ENCODE data around the gene CDH4.

DNA sequence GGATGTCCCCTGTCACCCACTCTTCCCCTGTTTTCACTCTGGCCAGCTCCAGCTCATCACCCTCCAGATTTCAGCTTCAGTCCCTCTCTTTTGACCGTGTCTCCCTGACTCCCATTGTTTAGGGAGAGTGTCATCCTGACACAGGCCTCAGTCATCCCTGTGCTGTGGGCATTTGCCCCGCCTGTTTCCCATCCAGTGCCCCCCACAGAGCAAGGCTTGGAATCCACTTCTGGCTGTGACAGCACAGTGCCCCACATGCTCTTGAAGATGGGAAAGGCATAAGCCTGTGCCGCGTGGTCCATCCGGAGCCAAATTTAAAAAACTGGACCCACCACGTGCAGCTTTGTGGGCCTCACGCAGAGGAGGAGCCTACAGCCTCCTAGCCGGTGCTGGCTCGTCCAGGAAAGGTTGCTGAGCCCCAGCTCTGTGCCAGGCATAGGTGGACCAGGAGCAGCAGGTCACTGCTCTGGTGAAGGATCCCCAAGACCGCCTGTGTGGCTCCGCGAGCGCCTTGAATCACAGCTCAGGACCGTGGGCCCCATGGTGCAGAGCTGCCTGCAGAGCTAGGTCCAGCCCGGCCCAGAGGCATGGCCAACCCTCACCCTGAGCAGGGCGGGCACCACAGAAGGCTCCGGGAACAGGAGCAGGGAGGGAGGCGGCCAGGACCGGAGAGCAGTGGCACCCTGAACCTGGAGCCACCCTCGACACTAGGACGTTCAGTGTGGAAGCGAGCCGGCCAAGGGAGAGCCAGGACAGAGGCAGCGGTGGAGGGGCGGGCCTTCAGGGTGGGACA is 172.8 kb downstream of the CDH4 start:
- TF ChIP-seq POLR2A (IDR thresholded peaks at IDR 0.05) (no peak), CTCF (IDR thresholded peaks at IDR 0.05) (no peak), POLR2AphosphoS5 (IDR thresholded peaks at IDR 0.05) (no peak)

Data from sigmoid colon (tissue), 4 donors.